MM.1S (cell line): Measurements from ENCODE around the gene DPH7.

ENCODE experiments used
- CTCF ChIP-seq: fragments of 300-600 bp; sonication (generic); IDR thresholded peaks from 2 replicates; pipeline ENCODE4 v1.5.1; 2016; ENCODE audit warnings: antibody characterized with exemption, low read length, mixed read lengths
- EZH2 ChIP-seq: fragments of 300-600 bp; sonication (generic); optimal IDR thresholded peaks from 2 replicates; pipeline ENCODE3; 2017; ENCODE audit warnings: low read depth, mild to moderate bottlenecking, antibody characterized with exemption, low read length, mixed read lengths

DNA sequence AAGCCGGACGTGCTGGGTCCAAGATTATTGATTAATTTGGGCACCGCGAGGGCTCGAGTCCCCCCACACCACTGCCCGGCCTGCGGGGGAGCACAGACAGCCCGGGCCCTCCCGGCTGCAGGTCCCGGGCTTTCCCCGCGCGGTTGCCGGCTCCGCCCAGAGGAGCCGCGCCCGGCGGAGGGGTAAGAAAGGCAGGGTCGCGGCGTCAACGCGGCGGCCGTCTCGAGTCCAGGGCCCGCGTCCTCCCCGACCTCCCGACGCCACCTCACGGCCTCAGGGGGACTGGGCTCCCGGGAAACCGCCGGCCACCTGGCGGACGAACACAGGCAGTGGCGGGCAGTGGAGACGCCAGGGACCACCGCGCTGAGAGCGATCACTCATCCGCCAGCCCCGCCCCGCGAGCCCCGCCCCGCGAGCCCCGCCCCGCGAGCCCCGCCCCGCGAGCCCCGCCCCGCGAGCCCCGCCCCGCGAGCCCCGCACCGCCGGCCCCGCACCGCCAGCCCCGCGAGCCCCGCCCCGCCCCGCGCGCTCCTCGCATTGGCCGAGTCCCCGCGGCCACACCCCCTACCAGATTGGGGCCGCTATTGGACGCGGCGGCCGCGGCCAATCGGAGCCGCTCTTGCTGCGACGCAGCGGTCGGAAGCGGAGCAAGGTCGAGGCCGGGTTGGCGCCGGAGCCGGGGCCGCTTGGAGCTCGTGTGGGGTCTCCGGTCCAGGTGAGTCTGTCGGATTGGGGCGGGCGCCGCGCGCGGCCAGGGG, 27.3 kb downstream of the DPH7 start, which contains the start of gene MRPL41:
- TF ChIP-seq CTCF (no peak), EZH2 (no peak)
